NCI-H1417 (cell line): Measurements from ENCODE around the gene BTG2.
A peak's percentile ranks its signal among the peaks of the same experiment; 100 is the strongest.

ENCODE experiments used
- DNase-seq, 3 experiments: peaks; one replicate each; lab custom pipeline; 2025; lab: John Stamatoyannopoulos, UW

The BTG2 gene

DNA sequence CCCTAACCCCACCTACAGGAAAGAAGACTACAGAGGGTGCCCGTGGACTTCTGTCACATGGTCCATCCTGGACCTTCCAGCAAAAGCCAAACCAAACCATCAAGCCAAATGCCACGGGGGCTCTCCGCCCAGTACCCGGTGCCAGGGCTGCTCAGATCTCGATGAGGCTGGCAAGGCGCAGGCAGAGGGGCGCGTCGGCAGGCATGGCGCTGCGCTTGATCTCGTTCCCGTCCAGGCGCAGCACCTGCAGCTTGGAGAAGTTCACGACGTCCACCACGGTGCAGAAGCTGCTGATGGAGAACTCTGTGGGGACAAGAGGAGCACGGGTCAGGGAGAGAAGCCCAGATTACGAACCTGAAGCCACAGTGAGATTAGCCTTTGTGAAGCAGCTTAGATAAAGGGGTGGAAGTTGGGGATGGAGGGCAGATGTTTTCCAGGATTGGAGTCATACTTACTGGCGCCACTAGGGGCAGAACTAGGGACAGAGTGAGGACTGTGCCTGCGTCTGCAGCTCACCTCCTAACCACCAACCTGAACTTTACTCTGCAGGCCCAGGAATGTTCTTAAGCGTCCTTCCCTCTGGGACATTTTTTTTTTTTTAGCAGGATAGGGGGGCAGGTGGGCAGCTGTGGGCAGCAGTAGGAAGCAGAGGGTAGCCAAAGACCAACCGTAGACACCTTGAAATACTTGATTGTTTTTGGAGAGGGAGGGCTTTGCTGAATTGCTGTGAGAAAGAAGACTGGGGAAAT is 37.0 kb downstream of the BTG2 start:
- DNase-seq, result peak; percentile 43 to 77 (median 68)

DNA sequence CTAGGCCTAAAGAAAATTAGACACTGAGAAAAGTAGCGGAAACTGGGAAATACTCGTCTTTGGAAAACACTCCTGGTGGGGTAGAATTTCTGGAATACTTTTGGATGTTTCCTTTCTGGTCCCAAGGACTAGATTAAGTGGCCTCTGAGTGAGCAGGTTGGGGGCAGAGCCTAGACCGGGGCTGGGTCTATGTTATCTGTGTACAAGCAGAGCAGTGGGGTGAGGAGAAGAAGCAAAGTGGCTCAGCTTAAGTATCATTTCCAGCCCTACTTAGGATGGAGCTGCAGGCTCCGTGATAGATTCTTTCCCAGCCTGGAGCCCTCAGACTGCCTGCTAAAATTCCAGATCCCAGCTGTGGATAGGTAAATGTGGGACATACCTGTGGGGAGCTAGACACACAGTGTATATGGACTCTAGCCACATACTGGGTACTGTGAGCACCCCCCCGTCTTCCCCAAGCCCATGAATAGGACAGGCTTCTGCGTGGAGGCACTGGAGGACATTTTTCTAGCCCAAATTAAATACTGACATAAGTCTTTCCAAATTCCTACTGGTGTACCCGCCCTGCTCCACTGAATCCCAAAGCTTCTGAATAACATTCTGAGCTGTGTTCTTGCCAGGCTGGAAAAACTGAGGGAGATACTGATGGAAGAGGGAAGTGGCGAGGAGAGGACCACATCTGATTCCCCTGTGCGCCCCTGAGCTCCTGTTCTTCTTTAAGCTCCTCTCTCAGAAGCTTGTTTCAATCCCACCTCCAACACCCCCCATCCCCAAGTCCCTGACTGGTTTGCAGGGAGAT is 38.8 kb downstream of the BTG2 start:
- DNase-seq, result no peak

DNA sequence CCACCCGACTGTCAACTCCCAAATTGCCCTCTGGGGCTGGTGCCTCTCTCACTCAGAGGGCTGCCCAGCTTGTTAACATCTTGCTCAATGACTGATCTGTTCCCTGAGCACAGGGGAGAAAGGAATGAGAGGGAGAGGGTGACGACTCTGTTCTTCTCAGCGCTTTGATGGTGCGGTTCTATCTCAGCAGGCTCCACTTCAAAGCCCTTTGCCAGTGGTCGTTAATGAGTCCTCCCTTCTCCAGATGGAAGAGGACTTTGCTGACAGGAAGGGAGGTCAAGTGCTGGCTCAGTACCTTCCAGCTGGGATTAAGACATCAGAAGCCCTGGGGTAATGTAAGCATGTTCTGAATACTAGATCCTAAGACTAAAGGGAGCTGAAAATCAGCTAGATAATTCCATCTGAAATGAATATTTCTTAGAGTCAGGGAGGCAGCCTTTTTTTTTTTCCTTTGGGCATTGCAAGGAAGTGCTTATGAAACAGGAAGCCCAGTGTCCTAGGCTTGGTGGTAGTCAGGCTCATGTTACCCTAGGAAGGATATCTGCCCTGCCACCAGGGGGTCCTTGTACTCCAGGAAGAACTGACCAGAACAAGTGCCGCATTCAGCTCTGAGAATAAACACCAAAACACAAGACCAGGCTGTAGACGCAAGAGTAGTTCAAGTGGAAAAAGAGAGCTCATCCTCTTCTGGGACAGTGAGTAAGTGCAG is 40.9 kb downstream of the BTG2 start:
- DNase-seq, result peak; percentile 12 to 75 (median 61)

DNA sequence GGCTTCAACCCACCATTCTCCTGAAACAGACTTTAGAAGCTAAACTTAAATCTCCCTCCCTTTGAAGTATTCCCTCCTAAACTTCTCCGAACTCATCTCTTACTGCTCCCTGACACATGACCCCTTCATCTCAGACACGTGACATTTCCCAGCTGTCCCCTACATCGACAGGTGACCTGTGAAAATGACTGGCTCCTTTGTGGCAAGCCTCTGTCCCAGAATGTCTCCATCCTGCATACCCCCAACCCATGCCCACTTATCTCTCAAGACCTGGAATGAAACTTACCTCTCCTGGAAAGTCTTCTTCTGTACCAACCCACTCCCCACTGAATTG is 41.4 kb downstream of the BTG2 start:
- no peak for DNase-seq

DNA sequence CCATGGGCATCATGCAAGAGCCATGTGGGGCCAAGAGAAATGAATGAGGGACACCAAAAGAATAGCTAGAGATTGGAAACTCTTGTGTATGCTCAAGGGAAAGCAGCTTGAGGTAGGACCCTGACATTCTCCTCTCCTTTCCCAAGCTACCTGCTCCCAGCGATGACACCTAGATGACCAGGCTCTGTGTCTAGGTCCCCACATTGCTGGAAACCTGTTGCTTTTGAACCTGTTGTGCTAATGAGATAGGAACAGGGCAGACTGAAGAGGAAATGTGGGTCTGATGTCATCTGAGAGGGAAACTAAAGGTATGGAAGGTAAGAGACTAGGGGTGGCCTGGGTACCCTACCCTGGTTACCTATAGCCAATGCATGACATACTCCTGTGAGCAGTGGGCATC is 43.8 kb downstream of the BTG2 start:
- no peak for DNase-seq

DNA sequence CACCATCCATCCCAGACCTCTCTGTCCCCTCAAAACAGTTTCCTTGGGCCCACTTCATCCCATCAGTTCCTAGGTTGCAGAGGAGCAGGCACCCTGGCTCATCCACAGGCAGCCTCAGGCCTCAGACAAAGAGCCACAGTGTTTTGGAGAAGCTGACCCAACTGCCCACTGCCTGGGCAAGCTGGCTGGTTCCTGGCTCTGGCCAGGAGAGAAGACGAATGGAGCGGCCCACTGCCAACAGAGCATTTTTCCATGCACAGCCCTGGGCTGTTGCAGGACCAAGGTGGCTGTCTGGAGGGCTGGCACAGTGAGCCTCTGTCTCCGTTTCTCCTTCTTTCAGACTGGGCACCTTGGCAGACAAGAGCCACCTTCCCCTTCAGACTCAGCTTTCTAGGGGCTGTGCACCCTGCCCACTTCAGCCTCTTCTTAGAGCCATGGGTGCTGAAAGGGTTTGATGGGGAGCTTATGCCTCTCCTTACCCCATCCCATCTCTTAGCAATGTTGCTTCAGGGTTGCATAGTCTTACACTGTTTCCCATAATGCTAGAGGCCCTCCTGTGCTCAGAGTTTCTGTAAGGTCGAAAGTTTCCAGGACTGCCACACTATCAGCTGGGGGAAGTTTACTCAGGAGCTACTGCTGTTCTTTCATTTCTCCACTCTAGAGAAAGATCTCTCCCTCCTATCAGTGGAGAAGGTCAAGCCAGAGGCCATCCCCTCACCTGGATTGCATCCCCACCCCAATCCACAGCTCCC is 44.6 kb downstream of the BTG2 start:
- no peak for DNase-seq

DNA sequence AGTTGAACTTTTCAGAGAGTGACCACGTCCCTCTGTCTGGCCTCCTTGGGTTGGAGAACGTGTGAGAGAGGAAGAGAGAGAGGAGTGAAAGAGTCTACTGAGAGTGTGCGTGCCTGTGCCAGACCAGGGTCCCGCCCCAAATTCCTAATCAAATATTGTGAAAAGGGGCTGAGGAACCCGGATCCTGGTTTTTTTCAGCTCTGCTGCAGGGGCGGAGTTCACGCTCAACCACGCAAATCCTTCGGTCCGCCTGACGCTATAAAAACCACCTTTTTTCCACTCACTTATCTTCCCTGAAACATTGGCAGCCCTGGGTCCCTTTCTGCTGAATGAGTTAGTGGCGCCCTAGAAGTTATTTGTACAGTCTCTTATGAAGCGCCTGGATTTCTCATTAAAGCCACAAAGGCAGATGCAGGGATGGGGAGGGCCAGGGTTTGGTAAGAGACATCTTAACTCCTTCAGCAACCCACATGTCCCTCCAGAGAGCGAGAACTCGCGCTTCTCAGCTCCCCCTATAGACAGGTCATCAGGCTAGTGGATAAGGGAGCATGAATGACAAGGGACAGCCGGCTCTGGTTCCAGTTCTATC is 45.8 kb downstream of the BTG2 start, which contains the start of gene FMOD:
Gene FMOD (minus strand): TSS at position 86 of the 589 bp plus-strand sequence. CDS start 2,852 bp downstream, outside the sequence.
- peak in 2 of 3 experiments; percentile 22 to 52 for DNase-seq

DNA sequence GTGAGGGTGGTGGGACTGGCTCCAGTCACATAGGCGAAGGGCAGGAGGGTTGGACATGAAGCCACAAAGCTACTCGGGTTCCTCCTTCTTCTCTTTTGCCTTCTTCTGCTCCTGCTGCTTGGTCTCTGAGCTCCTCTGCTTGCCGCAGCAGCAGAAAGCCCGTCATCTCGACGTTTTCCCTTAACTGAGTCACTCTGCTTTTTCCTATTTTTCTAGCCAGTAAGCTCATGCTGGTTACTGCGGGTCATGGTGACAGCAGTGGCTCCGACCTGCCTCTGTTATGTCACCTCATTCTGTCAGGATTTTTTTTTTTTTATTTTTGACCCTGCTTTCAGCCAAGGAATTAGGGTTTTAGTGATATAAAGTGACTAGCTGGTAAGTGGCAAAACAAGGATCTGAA is 48.2 kb downstream of the BTG2 start:
- no peak for DNase-seq

DNA sequence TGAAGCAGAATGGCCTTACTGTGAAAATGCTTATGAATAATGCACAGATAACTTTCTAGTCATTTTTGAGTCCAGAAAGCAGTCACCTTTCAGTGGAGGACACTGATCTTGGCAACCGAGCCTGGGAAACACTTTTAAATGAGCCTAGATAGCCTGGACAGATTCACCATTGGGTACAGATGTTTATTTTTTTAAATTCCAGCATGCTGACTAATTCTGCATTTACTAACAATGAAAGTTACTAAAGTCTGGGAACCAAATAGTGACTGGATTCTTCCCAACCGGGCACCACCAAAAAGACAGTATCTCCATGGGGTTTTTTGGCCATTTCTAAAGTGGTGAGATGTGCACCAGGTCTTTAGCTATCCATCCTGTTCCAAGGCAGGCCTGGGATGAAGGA is 48.9 kb downstream of the BTG2 start:
- DNase-seq, result no peak

DNA sequence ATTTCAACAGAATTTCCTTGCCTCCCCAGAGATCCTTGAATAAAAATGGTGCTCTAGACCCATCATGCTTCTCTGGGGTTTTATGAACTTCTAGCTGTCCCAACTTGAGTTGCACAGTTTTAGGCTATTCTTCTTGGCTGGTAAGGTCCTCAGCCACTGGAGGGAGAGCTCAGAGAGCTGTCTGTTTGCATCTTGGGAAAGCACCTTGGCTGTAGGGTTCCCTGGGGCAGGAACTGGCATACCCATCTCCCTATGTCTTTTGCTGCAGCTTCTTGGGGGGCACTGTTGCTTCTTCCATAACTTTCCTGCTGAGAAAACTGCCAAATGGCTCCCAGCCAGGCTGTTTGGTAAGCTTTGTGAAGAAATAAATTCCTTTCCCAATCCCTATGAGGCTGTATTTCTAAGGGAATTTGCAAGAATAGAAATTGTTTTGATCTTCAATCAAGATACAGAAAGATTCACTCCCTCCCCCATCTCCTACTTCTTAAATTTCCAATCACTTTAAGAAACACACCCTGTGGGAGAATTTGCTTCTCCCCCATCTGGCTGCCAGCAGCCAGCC is 53.8 kb downstream of the BTG2 start:
- no peak for DNase-seq
